Nephron (organoid): Measurements from ENCODE around the gene IFI27L1.

ENCODE experiments used
- H3K27ac Mint-ChIP-seq, 3 experiments: 2 replicates each; pipeline ENCODE4 v1.8.0; 2020; ENCODE audit warnings: mixed read lengths in 3 of 3, mild to moderate bottlenecking in 2 of 3, moderate library complexity in 1 of 3
- H3K27me3 Mint-ChIP-seq: 2 replicates; pipeline ENCODE4 v1.8.0; 2021; ENCODE audit warnings: low read depth, mild to moderate bottlenecking, moderate library complexity, mixed read lengths
- H3K36me3 Mint-ChIP-seq: 2 replicates; pipeline ENCODE4 v1.8.0; 2020; ENCODE audit warnings: low read depth, mixed read lengths
- H3K4me1 Mint-ChIP-seq: 2 replicates; pipeline ENCODE4 v1.8.0; 2020; ENCODE audit warnings: mixed read lengths
- H3K4me3 Mint-ChIP-seq, 3 experiments: 2 replicates each; pipeline ENCODE4 v1.8.0; 2020; ENCODE audit warnings: mild to moderate bottlenecking in 3 of 3, mixed read lengths in 3 of 3, moderate library complexity in 2 of 3
- H3K9me3 Mint-ChIP-seq: 2 replicates; pipeline ENCODE4 v1.8.0; 2020; ENCODE audit warnings: mixed read lengths
- TF ChIP-seq, protein P1 (sequence below), 3 experiments: fragments of 200-600 bp; sonication (generic); IDR thresholded peaks; one replicate each; pipeline ENCODE4 v1.5.0; 2021; ENCODE audit warnings: antibody characterized with exemption in 3 of 3; ENCODE audit not compliant: unreplicated experiment in 3 of 3

IFI27L1 gene

DNA sequence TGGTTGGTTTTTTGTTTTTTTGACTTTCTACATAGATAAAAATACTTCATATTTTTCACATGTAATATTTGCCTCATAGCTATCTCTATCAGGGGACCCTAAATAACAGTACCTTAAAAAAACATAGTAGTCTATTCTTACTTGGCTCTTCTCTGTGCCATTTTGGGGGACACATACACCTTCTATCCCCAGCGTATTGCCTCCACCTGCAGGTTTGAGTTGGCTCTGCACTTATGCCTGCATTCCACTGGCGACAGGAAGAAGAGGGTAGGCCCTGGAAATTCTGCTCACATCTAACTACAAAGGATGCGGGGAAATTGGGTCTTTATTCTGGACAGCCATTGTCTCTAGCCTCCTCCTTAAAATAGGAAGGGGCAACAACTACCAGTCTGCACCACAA, 62.1 kb downstream of the IFI27L1 start:
- H3K9me3 Mint-ChIP-seq = no peaks in the 10 kb centered on the region
- H3K36me3 Mint-ChIP-seq = no peaks in the 10 kb centered on the region
- H3K27ac Mint-ChIP-seq = no peak overlapping the region
- H3K4me1 Mint-ChIP-seq = no peaks in the 10 kb centered on the region
- TF ChIP-seq, protein P1, sequence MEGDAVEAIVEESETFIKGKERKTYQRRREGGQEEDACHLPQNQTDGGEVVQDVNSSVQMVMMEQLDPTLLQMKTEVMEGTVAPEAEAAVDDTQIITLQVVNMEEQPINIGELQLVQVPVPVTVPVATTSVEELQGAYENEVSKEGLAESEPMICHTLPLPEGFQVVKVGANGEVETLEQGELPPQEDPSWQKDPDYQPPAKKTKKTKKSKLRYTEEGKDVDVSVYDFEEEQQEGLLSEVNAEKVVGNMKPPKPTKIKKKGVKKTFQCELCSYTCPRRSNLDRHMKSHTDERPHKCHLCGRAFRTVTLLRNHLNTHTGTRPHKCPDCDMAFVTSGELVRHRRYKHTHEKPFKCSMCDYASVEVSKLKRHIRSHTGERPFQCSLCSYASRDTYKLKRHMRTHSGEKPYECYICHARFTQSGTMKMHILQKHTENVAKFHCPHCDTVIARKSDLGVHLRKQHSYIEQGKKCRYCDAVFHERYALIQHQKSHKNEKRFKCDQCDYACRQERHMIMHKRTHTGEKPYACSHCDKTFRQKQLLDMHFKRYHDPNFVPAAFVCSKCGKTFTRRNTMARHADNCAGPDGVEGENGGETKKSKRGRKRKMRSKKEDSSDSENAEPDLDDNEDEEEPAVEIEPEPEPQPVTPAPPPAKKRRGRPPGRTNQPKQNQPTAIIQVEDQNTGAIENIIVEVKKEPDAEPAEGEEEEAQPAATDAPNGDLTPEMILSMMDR (IDR thresholded peaks at IDR 0.05; ENCODE audit: unreplicated experiment in 3 of 3) = peak; percentile 19 to 32 (median 21)
- H3K27me3 Mint-ChIP-seq = peaks cover 19% of the 10 kb centered on the region
- H3K4me3 Mint-ChIP-seq = no peak overlapping the region

DNA sequence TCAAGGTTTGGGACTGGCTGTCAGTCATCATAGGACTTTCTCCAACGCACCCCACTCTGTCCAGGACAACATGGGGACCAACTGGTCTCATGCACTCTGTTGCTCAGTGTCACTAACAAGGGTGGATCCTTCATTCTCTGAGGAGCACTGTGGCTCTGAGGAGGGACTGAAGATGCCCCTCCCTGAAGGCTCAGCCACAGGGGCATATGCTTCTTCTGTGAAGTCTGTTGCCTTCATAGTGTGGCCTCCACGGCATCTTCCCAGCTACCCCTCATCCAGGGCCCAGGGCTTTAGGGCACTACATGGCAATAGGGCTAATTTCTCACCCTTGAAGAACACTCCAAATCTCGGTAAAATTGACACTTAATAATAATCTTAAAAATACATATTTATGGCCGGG, 62.6 kb downstream of the IFI27L1 start:
- TF ChIP-seq, protein P1 (IDR thresholded peaks at IDR 0.05; ENCODE audit: unreplicated experiment in 3 of 3) = no peak
- Mint-ChIP-seq H3K4me1 (no peaks in the 10 kb centered on the region), H3K9me3 (no peaks in the 10 kb centered on the region), H3K36me3 (no peaks in the 10 kb centered on the region), H3K27ac (no peak overlapping the region), H3K27me3 (peaks cover 20% of the 10 kb centered on the region), H3K4me3 (no peak overlapping the region)

DNA sequence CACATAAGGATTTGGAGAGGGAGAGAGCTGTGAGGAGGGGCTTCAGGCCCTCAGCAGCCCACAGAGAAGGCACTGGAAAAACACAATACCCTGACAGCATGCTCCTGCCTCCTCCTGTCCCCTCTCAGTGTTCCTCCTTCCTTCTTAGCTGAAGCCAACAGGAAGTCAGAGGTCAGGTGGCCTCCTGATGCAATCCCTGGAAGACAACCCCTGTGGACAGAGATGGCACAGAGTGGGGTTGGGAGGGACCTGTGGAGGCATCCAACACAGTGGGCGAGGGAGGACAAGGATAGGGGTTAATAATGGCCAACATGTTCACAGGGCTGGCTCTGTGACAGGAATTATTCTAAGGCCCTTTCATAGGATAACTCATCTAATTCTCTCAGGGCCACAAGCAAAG, 63.7 kb downstream of the IFI27L1 start:
- H3K4me3 Mint-ChIP-seq = no peak overlapping the region
- H3K9me3 Mint-ChIP-seq = peaks cover 4% of the 10 kb centered on the region
- H3K36me3 Mint-ChIP-seq = no peaks in the 10 kb centered on the region
- peaks cover 23% of the 10 kb centered on the region for H3K27me3 Mint-ChIP-seq
- TF ChIP-seq, protein P1 (IDR thresholded peaks at IDR 0.05; ENCODE audit: unreplicated experiment in 3 of 3) = no peak
- H3K27ac Mint-ChIP-seq = no peak overlapping the region
- H3K4me1 Mint-ChIP-seq = no peaks in the 10 kb centered on the region

DNA sequence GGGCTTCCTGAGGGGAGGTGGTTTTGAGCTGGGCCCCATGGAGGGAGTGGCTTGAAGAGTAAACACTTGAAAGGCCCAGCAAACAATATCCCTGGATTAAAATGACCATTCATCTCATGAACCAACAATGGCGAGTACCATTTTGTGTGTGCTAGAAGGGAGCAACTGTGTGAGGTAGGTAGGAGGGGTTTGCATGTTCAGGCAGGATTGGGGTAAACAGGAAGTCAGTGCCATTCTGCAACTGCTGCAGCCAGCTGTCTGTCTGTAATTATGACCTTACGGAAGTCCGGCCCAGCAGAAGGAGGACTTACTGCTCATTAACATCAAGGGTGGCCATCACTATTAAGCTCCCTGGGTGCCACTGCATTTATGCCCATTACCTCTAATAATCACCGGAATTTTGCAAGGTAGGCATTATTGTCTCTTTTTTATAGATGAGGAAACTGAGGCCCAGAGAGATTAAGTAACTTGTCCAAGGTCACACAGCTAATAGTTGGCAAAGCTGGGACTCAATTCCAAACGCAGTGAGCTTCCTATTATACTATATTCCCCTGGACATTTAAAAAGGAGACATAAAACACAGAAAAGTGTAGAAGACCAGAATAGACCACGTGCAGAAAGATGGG, 64.9 kb downstream of the IFI27L1 start:
- Mint-ChIP-seq H3K27ac (no peak overlapping the region), H3K27me3 (peaks cover 21% of the 10 kb centered on the region), H3K36me3 (no peaks in the 10 kb centered on the region), H3K9me3 (peaks cover 5% of the 10 kb centered on the region), H3K4me1 (no peaks in the 10 kb centered on the region), H3K4me3 (no peak overlapping the region)
- TF ChIP-seq, protein P1 (IDR thresholded peaks at IDR 0.05; ENCODE audit: unreplicated experiment in 3 of 3) = no peak
